HG03571 (cell line): ENCODE results near the gene ROR2.

Experiments used
- ATAC-seq: cut with Tn5 transposase; IDR thresholded peaks from one replicate; pipeline ENCODE4 v1.9.1; 2021; ENCODE audit not compliant: unreplicated experiment

Gene ROR2

DNA sequence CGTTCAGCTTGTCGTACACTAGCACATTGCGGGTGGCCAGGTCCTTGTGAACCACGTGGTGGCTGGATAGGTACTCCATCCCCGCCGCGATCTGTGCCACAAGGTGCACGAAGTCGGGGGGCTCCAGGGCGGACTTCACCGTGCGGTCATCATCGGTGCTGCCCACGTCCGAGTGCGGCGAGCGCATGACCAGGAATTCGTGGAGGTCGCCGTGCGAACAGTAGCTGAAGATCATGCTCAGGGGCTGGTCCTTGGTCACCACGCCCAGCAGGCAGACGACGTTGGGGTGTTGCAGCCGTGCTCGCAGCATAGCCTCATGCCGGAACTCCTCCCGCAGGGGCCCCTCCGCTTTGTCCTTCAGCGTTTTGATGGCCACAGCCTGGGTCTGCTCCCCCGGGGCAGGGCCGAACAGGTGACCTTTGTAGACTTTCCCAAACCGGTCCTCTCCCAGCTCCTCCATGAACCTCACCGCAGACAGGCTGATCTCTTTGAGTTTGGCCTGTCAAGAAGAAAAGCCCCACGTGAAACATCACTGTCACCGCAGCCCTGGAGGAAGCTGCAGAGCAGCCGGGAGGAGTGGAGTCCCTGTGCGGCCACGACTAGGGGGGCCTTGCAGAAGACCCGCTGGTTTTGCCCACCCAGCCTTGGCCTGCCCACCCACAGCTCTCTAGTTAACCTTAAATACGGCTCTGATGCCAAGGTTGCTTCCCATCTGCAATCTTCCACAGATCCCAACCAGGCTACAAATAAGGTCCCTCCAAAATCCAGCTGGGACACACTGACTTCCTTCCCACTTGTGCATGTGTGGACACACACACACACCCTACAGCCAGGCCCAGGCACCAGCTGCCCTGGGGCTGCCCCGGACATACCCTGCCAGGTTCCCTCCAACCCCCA lies 225.2 kb downstream of the ROR2 start:
- ATAC-seq = no peak

DNA sequence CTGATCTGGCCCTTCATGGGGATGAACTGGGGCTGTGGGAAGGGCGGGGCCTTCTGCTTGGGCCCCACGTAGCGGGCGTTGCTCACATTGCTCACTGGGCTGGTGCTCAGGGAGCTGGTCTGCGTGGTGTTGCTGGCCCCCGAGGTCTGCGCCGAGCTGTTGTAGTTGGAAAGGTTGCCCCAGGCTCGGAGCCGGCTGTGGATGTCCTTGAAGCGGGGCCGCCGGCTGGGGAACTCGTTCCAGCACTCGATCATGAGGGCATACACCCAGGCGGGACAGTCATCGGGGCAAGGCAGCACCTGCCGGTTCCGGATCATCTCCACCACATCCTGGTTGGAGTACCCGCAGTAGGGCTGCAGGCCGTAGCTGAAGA lies 226.0 kb downstream of the ROR2 start:
- ATAC-seq = no peak

DNA sequence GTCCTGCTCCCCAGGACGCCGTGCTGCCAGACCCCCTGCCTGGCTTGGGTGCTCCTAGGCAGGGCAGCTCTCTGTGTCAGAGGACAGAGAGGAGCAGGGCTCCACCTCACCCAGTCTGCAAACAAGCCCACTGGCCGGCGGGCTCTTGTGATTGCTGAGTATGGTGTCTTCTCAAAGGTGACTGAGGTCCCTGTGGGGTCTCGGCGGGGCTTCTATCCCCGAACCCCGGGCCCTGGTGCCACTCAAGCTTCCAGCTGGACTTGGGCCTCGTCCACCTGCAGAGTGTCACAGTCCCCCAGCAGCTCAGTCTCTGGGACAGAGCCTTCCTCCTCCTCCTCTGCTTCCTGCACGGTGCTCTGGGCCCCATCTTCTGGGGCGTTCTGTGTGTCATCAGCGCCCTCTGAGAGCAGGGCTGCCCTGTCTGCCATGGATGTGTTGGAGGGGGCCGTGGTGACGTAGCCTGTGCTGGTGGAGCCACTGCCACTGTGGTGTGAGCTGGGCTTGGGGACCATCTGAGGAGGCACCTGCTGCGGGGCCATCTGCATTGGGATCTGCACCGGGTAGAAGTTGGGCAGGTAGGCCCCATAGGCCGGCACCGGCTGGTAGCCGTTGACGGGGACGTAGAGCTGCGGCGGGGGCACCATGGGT lies 226.5 kb downstream of the ROR2 start:
- no peak for ATAC-seq

DNA sequence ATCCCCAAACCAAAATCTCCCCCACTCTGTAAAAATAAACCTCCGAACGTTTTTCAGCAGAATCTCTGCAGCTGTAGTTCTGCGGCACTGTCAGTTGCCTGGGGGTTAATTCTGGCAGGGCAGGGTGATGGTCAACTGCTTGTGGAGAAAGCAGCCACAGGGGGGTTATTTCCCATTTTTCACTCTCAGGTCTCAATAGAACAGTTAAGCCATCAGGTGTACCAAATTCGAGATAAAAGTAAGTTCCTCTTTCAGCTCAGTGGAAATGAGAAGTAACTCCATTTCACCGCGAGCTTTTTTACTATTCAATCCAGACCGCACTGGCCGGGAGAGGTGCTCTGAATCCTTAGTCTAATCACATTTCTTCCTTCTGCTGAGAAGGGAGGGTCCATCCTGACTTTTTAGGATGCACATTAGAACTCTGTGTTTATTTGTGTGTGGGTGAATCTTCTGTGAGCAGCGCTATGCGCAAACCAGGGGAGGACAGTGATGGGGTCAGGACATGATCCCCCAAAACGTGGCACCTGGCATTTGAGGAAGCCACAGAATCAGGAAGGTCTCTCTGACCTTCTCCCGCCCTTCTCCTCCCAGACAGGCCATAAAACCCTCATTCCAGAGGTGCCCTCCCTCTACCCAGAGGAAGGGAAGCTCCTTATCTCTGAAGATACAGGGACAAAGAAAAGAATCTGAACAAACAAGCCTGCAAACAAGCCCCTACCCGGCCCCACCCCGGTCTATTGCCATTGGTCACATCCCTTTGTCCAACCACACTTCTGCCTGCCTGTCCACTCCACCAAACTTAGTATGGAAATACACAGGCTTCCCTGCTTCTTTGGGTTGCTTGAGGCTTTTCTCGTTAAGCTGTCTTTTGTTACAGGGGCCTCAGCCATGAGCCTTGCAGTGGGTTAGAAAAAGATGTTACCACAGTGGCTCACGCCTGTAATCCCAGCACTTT lies 229.0 kb downstream of the ROR2 start:
- peak; percentile 59 for ATAC-seq

DNA sequence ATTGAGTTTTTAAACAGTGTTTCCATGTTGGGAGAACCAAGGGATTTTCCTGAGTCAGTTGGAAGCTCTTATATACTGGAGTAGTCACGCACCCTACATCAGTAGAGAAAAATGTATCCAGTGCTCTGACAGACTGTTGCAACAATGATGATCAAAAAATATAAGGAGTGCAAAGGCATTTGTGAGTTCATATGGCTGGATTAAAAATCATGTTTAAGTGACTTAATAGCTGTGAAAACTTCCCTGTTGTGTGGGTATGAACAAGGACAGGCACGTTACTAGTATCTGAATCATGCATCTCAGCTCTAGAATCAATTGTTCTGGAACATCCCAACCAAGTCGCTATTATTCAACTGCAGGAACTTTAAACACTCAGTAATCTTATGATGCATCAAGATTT lies 229.7 kb downstream of the ROR2 start:
- ATAC-seq = no peak

DNA sequence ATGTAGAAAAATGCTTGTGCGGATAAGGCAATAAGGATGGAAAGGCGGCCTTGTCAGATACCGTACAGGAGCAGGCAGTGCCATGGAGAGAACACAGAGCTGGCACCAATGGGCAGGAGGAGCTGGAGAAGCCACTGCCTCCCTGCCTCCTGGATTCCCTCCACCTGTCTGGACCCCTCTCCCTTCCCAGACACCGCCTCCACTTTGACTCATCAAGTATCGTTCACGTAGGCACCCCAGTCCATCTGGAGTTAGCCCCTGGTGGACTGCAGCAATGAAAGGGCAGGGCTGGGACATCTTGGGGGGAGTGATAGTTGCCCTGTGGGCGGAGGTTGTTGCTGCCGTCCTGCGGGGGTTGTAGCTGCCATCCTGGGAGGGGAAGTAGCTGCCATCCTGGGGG lies 232.0 kb downstream of the ROR2 start:
- ATAC-seq = no peak

DNA sequence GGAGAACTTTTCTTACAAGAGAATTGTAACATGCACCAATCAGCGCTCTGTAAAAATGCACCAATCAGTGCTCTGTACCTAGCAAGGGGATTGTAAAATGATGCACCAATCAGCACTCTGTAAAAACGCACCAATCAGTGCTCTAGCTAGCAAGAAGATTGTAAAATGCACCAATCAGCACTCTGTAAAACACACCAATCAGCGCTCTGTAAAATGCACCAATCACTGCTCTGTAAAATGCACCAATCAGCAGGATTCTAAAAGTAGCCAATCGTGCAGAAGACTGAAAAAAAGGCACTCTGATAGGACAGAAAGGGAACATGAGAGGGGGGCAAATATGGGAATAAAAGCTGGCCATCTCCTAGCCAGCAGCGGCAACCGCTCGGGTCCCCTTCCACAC lies 233.2 kb downstream of the ROR2 start:
- no peak for ATAC-seq

DNA sequence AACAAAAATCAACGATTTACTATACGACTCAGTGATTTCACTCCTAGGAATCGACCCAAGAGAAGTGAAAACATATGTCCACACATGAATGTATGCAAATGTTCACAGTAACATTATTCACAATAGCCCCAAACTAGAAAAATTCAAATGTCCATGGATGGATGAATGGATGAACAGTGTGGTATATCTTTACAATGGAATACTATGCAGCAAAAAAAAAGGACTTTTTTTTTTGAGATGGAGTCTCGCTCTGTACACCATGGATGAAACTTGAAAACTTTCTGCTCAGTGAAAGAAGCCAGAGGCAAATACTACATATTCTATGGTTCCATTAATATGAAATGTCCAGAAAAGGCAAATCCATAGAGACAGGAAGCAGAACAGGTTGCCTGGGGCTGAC lies 233.8 kb downstream of the ROR2 start:
- no peak for ATAC-seq

DNA sequence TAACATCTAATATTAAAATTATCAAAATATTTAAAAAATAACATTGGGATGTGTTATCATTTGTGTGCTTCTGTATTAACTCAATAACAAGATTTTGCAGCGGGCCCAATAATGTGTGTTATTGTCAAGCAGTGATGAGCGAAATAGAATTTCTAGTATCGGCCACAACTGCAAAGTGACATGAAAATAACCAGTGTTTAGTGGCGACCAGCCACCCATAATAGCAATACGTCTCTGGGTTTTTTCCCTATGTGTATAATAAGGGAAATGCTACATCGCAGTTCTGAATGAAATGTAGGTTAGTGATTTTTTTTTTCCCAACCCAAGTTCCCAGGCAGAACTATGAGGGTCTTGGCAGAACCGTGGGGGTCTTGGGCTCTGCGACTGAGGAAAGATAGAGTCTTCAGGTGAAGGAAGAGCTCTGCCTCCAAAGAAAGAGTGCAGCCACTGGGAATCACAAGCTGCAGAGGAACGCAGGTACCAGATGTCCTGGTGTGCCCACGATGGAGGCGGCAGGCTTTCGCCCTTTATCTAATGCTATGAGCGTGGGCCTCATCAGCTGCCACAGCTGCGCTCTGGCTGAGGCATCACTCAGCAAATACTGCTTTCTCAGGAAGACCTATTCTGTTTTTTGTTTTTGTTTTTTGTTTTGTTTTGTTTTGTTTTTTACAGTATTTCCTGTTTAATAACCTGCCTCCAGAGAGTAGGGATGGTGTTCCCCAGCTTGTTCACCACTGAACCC lies 235.0 kb downstream of the ROR2 start:
- no peak for ATAC-seq

DNA sequence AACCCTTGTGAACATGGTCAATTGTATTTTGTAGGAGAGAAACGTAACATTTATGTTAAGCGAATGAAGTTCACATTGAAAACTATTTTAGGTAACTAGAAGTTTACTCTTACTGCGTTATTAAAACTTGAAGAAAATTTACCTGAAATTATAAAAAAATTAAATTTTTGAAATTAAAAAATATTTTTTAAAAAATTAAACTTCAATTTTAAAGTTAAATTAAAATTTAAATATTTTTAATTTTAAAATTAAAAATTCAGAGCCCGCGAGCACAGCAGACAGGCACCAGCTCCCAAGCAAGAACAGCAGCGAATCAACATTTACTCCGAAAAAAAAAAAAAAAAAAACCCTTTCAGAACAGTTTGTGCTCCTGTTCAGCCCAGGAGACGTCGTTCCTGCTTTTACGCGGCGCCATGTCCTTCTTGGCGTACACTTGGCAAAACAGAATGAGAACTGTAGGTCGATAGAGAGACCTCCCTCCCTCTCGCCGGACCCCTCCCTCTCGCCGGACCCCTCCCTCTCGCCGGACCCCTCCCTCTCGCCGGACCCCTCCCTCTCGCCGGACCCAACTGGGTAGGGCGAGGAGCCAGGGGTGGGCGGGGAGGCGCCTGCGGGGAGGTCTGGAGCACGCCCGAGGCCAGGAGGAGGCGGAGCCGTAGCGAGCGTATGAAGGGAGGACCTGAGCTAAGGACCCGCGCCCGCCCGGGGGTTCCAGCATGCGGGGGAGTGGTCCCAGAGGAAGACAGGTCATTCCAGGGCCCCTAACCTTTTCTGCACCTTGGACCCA lies 235.8 kb downstream of the ROR2 start:
- ATAC-seq = no peak

DNA sequence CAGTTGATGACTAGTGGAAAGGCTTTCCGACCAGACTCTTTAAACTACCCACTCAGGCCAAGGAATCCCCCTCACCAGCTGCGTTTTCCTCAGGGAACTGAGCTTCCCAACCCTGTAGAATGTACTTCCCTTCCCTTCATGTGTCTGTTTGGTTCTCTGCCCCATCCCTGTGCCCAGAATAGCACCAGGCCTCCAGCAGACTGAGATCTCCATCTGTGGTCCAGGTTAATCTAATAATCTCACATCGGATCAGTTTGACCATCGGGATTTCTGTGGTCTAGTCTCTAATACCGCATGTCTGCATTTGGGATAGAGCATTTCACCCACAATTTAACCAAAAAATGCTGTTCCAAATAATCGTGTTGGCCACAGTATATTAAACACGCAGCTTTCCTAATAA lies 237.2 kb downstream of the ROR2 start:
- ATAC-seq = no peak

DNA sequence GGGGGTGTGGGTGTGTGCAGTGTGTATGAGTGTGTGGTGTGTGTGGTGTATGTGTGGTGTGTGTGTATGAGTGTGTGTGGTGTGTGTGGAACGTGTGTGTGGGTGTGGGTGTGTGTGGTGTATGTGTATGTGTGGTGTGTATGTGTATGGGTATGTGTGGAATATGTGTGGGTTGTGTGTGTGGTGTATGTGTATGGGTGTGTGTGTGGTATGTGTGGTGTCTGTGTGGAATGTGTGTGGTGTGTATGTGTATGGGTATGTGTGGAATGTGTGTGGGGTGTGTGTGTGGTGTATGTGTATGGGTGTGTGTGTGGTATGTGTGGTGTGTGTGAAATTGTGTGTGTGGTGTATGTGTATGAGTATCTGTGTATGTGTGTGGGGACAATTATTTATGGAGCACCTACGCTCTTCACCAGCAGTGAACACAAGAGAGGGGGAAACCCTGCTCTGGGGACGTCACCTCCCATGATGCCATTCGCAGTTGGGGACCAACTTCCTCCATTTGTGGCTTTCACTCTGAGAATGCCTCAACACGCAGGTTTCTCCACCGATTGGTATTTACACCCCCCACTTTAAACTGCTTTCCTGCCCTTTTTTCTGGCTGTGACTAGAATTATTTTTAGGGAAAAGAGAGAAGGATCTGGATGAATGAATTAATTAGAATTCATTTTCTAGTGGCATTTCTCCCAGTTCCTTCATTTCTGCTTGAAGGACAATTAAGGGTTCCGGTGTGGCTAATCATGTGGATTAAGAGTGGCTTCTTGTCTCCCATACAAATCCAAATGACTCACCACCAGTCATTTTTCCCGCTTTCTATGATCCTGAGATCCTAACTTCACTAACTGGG lies 238.1 kb downstream of the ROR2 start:
- ATAC-seq = peak; percentile 90

DNA sequence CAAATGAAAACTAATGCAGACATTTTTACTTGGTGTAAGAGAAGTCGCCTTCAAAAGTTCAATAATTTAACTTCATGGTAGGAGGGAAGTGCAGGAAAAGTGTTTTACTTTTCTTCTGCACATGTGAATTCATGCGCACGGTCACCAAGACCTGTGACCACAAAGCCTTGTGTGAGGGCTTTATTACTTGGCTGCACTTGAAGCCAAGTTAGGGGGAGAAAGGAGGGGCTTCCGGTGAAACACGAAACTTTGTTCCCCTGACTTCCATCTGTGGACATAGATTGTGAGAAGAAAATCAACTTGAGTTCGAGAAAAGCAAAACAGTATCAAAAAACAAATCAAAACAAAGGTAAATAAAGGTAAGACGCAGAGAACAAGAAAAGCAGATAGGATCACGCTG lies 239.9 kb downstream of the ROR2 start:
- no peak for ATAC-seq

DNA sequence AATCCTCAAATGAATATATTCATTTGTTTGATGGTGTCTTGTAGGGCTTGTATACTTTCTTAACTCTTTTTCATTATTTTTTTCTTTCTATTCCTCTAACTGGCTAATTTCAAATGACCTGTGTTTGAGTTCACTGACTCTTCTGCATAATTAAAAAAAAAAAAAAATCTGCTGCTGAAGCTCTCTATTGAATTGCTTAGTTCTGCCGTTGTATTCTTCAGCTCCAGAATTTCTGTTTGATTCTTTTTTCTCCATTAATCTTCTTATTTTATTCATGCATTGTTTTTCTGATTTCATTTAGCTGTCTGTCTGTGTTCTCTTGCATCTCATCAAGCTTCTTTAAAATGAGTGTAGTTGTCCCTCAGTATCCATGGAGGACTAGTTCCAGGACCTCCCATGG lies 244.6 kb downstream of the ROR2 start:
- ATAC-seq = no peak

DNA sequence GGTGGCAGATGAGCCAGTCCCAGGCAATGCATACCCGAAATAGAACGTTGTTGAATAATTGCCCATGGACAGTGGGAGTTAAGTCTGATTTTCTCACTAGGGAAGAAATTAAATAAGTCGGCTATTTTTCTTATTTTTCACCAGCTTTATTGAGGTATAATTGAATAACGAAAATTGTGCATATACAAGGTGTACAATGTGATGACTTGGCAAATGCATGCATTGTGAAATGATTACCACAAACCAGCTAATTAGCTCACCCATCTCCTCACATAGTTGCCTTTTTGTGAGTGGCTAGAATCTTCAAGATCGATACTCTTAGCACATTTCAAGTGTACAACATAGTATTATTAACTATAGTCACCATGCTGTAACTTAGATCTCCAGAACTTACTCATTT lies 249.6 kb downstream of the ROR2 start:
- no peak for ATAC-seq

DNA sequence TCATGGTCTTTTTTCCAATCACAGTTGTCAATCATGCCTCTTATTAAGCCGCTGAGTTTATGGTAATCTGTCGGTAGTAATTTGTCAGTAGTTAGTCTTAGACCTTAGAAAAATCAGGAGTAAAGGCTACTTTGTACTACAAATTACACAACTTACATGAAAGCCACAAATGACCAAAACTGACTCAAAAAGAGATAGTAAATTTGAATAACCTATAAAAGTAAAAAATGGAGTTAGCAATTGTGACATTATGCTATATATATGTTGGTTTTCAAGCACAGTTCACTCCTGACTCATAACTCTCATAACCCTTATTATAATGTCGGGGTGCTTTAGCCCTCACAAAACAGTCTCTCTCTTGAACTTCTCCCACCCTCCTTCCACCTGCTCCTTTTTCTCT lies 251.8 kb downstream of the ROR2 start:
- ATAC-seq = no peak

DNA sequence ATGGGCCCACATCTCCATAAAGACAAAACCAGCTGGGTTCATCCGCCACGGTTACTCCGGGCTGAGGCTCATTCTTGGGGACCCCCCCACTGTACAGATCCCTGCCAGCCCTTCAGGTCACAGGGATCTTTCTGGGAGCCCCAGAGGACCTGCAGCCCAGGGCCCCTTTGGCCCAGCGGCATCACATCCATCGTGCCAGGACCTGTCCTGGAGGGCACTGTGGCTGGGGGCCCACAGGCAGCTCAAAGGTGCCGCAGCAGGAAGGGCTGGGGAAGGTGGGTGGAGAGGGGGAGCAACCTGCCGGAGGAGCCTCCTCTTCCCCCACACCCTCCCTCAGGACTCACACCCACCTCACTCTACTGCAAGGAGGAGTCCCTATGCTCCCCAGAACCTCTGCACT lies 252.8 kb downstream of the ROR2 start:
- ATAC-seq = no peak

DNA sequence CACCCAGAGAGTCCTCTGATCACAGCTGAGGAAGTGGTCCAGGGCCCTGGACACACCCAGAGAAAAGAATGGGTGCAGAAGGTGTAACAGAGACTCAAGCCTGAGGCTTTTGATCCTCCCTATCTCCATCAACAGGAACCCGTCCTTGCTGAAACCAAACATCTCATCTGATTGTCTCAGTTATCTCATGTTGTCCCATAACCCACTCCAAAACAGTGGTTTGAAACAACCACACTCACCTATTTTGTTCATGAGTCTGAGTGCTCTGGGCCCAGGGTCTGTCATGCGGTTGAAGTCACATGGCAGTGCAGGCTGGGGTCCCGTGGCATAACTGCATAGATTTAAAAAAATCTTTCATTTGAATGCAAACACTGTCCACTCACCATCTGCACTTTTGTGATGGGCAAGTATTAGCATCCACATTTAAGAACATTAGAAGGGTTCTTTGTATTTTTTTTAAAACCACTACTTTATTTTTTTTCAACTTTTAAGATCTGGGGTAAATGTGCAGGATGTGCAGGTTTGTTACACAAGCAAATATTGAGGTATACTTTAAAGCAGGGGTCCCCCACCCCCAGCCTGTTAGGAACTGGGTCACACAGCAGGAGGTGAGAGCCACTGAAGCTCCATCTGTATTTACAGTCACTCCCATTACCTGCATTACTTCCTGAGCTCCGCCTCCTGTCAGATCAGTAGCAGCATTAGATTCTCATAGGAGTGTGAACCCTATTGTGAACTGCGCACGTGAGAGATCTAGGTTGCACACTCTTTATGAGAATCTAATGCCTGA lies 255.8 kb downstream of the ROR2 start:
- ATAC-seq = no peak
